ENCODE measurements around the gene FASTK.
"Not testable (repeated sequence)": the region's sequence is repeated elsewhere in the genome, so short reads cannot be mapped to it uniquely, and the experiment has no call there.

The FASTK gene

DNA sequence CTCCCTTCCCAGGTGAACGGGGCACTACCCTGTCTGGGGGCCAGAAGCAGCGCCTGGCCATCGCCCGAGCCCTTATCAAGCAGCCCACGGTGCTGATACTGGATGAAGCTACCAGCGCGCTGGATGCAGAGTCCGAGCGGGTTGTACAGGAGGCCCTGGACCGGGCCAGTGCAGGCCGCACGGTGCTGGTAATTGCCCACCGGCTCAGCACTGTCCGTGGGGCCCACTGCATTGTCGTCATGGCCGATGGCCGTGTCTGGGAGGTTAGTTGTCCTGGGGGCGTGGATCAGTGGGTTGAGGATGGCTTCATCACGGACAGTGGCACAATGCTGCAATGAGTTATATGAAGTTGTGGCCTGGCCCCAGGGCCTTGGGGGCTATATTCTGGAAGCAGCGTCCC lies 36.6 kb downstream of the FASTK start:
- no peak for DNase-seq

DNA sequence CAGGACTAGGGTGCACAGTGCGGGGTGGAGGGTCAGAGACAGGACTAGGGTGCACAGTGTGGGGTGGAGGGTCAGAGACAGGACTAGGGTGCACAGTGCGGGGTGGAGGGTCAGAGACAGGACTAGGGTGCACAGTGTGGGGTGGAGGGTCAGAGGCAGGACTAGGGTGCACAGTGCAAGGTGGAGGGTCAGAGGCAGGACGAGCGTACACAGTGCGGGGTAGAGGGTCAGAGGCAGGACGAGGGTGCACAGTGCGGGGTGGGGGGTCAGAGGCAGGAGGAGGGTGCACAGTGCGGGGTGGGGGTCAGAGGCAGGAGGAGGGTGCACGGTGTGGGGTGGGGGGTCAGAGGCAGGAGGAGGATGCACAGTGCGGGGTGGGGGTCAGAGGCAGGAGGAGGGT lies 37.2 kb downstream of the FASTK start:
- not testable (repeated sequence) for DNase-seq

DNA sequence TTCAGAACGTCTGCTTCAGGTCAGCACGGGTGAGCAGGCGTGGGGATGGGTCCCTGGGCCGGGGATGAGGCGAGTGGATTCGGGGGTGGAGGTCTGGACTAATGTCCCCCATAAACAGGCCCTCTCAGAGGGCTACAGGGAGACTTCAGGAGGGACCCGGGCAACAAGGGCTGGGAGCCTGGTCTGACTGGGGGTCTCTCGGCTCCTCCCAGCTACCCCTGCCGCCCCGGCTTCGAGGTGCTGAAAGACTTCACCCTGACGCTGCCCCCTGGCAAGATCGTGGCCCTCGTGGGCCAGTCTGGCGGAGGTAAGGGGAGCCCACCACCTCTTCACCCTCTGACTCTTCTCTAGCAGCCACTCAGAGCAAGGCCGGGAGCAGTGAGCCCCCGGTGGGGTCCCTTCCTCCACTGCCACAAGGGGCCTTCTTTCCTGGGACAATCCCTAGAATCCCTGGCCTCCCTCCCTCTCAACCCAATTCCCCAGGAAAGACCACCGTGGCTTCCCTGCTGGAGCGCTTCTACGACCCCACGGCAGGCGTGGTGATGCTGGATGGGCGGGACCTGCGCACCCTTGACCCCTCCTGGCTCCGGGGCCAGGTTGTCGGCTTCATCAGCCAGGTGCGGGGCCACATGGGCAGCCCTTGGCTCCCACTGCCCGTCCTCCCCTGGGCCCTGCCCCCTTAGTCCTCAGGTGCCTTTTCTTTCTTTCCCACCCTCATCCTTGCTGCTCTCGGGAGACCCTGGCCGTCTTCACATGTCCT lies 39.8 kb downstream of the FASTK start:
- no peak for DNase-seq

DNA sequence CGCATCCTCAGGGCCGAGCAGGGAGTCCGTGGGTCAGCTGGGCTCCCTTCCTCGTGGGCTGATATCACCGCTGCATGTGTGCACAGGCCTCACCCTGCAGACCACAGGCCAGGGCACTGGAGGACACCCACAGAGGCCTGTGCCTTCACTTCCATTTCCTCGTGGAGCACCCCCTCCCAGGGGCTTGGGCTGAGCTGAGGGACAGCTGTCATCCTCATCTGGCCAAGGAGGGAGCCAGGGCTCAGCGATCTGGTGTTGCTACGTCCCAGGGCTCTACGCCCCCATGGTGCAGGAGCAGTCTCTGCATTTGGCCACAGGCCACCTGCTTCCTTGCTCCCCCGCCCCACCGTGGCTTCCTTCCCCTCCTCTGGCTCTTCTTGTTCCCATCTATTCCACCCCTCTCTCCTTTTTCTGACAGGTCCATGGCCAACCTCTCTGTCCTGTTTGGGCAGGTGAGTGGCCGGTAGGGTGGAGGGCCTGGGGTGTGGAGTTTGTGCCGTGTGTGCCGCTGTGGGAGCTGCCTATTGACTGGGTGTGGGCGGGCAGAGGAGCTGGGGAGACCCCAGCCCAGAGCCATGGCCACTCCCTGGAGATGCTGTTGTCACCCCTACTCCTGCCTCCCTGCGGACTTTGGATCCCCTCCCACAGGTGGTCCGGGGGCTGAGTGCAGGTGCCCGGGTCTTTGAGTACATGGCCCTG lies 40.6 kb downstream of the FASTK start:
- no peak for DNase-seq

DNA sequence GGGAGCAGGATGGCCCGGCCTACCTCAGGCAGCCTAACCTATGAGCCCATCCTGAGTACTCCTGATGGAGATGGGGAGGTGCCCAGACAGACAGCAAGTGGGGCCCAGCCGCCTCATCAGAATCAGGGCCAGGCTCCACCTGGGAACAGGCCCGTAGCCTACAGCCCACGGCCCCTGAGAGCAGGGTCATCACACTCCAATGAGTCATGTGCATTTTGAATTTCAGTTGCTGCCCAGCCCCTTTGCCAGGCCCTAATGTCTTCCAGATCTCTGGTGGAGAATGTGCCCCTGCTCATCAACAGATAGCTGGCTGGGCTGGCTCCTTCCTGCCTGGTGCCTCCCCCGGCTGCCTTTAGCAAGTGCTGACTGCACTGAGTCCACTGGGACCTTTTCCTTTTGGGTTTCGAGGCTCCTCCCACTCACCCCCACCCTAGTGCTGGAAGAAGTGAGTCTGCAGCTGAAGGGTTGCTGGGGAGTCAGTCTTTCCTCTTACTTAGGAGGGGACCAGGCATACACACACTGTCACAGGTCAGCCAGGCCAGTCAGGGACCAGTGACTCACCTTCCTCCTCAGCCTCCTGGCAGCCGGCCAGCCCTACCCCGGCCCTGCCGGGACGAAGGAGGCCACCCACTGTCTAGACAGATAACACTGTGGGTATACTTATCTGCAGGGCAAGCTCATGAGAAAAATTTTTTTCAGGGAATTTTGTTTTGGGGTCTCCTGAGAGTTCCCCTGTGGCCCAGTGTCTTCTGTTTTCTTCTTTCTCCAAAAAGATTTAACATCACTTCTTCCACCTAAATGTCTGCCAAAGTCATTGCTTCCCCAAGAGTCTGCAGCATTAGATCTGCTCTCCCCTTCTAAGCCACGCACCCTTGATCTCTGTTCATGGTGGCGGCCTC lies 41.4 kb downstream of the FASTK start:
- DNase-seq: peak; percentile 65 to 70

DNA sequence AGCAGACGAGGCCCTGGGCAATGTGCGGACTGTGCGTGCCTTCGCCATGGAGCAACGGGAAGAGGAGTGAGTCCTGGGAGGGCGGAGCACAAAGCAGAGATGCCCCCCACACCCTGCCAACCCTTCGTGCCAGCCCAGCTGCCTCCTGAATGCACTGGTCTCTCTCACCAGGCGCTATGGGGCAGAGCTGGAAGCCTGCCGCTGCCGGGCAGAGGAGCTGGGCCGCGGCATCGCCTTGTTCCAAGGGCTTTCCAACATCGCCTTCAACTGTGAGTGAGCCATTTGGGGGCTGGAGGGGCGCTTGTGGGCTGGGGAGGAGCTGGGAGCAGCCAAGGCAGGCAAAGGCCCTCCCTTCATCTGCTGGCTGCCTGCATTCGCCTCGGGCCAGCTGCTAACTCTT lies 44.7 kb downstream of the FASTK start:
- DNase-seq: no peak

DNA sequence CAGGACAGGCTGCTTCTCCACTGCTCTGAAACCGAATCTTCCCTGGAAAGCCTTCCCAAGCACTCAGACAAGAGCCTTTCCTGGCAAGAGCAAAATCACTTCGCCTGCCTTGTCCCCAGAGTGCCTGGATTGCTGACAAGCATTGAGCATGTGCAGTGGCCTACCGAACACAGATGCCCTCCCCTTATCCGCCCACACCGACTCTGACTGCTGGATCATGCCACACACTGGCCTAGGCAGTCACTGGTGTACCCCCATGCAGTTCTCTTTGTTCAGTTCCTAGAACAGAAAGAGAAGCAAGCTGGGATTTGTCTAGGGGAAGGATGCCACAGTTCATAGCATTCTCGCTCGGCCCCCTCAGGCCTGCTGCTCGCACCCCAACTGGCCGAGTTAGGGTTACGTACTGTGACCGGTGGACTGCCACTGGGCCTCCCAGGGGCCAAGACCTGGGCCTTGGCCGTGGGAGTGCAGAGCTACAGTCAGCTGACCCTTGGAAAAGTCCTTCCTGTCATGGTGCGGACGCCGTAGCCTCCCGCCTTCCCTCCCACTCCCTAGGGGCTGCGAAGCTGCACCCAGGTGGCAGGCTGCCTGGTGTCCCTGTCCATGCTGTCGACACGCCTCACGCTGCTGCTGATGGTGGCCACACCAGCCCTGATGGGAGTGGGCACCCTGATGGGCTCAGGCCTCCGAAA lies 45.4 kb downstream of the FASTK start:
- DNase-seq: no peak

DNA sequence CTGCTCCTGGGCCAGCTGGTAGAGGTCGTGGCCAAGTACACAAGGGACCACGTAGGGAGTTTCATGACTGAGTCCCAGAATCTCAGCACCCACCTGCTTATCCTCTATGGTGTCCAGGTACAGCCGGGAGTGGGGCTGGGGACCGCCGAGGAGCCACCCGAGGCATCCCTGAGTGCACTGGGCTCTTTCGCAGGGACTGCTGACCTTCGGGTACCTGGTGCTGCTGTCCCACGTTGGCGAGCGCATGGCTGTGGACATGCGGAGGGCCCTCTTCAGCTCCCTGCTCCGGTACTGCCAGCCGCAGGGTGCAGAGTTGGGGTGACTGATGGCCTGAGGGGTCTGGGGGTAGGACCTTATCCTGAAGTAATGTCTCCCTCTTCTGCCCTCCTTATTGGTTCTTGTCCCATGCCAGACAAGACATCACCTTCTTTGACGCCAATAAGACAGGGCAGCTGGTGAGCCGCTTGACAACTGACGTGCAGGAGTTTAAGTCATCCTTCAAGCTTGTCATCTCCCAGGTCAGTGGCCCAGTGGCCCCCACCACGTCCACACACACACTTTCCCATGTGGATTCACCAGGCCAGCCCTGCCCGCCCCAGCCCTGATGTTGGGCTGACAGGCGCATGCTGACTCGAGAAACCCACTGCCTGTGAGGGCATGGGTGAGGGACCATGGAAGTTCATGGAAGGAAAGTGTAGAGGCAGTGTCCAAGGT lies 46.1 kb downstream of the FASTK start:
- no peak for DNase-seq

DNA sequence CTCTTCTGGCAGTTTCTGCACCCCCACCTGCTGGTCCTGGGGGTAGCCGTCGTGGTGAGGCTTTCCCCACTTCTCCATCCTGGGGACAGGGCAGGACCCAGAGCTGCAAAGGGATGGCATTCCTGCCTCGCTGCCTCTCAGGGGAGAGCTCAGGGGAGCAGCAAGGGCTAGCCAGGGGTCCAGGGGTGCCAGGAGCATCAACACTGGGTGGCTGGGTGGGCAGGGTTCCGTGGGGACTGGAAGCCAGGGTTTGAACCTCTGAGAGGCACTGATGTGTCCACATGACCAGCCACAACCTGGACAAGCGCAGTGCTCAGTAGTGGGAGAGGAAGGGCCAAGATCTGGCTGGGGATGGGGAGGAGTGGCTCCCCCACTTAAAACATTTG lies 46.8 kb downstream of the FASTK start:
- DNase-seq: no peak

DNA sequence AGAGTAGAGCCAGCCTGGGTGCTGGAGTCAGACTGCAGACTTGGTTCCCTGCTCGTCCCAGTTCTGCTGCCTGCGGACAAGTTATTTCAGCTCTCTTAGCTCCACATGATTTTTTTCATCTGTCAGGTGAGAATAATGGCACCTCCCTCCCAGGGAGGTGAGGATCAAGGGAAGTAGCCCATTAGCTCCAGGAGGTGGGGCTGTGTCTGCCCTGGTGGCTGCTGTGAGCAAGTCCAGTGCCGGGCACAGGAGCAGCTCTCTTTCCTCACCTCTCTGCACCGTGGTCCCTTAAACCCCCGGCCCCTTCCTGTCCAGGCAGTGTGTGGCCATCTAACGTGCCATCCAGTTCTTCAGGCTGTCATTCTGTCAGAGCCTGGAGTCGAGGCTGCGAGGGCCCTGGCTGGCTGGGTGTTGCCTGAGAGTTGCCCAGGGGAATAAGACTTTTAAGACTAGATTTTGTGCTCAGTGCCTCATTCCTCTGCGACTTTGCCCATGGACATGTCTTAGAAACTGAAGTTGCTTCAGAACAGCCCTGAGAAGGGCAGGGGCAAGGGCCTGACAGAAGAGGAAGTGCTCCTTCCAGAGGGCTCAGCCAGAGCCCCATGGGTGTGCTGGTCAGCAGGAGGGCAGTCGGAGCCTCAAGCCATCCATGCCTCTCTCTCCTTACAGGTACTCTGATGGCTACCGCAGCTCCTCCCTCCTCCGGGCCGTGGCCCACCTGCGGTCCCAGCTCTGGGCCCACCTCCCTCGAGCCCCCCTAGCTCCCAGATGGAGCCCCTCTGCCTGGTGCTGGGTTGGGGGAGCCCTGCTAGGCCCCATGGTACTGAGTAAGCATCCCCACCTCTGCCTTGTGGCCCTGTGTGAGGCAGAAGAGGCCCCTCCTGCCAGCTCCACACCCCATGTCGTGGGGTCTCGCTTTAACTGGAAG lies 47.4 kb downstream of the FASTK start:
- no peak for DNase-seq

DNA sequence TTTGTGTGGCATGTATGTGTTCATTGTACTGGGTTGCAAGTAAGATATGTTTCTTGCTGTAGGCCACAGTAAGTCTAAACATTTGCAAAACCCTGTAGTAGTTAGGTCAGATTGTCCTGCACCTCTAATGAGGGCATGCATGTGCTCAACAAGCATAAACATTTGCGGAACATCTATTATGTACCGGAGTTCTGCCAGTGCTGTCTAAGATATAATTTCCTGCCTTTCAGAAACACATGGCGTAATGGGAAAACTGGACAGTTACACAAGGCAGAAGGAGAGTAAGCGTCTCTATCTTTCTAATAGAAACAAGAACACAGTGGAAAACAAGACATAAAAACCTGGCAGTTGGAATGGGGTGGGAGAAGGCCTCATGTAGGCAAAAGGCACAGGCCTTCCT lies 49.6 kb downstream of the FASTK start:
- no peak for DNase-seq

DNA sequence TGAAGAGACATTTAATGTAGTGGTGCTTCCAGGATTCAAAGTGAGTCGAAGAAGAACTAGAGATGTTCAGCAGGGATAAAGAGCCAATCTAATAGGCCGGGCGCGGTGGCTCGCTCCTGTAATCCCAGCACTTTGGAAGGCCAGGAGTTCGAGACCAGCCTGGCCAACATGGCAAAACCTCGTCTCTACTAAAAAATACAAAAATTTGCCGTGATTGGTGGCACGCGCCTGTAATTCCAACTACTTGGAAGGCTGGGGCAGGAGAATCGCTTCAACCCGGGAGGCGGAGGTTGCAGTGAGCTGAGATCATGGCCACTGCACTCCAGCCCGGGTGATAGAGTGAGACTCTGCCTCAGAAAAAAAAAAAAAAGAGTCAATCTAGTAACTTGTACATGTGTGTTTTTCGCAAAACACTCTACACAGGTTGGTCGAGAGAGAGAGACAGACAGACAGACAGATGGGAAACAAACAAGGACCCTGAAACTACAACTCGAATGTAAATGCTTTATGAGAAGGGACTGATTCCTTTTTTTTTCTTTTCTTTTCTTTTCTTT lies 51.6 kb downstream of the FASTK start:
- no peak for DNase-seq

DNA sequence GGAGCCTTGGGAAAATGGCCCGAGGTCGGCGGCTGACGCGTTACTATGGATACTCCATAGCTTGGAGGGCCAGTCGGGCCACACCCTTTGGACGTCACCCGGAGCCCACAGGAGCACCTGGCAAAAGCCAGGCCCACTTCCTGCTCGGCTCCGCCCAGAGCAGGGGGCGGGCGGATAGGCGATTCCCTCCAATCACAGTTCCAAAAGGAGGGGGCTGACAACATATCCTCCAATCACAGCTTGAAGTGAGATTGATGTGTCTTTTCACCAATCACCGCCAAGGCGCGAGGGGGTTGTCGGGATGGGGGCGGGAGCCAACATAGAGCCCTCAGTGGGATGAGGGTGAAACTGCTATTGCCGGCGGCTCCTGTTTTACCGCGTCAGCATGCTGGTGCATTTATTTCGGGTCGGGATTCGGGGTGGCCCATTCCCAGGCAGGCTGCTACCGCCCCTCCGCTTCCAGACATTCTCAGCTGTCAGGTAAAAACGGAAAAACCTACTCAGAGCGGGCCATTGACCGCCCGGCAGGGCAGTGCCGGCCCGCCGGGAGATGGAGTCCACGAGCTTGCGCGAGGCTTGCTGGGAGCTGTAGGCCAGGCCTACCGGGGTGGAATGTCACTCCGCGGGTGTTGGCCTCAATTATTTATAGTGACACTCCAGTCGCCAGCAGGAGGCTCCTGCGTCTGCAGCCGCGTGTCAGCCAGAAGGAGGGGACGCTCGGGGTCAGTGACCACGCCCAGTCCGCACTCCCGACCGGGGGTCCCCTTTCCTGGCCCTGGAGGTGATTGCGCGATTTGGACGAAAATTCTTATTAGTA lies 52.3 kb downstream of the FASTK start, which contains the start of gene ABCB8:
TSS of gene ABCB8 (plus strand) at position 320 of the 817 bp plus-strand sequence. CDS start at position 386, 66 bp downstream.
- DNase-seq: peak; percentile 96 to 97

DNA sequence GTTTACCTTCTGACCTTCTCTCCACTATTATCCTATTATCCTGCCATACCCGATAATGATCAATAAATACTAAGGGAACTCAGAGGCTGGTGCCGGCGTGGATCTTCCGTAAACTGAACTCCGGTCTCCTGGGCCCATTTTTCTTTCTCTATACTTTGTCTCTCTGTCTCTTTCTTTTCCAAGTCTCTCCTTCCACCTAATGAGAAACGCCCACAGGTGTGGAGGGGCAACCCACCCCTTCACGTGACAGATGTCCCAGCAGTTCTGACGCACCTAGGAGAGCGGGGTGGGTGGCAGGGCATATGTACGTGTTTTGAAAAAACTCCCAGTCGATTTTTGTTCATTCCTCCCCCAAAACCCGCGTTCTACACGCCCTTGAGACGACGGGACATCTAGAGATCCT lies 52.9 kb downstream of the FASTK start:
- DNase-seq: not testable (repeated sequence)

DNA sequence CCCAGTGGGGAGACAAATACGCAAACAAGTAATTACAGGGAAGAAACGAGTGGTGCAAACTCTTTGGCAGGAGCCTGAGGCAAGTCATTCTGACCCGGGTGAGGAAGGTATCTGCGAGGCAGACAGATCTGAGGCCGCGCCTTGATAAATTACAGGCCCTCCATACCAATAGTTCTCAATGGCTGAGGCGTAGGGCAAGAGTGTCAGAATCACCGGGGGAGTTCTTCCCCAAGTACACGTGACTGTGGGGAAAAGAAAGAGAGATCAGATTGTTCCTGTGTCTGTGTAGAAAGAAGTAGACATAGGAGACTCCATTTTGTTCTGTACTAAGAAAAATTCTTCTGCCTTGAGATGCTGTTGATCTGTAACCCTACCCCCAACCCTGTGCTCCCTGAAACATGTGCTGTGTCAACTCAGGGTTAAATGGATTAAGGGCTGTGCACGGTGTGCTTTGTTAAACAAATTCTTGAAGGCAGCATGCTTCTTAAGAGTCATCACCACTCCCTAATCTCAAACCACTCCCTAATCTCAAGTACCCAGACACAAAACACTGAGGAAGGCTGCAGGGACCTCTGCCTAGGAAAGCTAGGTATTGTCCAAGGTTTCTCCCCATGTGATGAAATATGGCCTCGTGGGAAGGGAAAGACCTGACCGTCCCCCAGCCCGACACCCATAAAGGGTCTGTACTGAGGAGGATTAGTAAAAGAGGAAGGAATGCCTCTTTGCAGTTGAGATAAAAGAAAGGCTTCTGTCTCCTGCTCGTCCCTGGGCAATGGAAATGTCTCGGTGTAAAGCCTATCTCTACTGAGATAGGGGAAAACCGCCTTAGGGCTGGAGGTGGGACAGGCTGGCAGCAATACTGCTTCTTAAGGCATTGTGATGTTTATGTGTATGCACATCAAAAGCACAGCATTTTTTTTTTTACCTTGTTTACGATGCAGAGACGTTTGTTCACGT lies 53.6 kb downstream of the FASTK start:
- DNase-seq: not testable (repeated sequence)
